Panc1 (cell line): ENCODE measurements around the gene SLC2A3. TPM values are rescaled to one million over a fixed set of nuclear protein-coding genes. Genes with fewer than 3 reads are reported as not detected.
"Not testable (repeated sequence)": the region's sequence is repeated elsewhere in the genome, so short reads cannot be mapped to it uniquely, and the experiment has no call there.

Experiments used
- ATAC-seq: fragments of 200-7000 bp; cut with Tn5 transposase; 2 replicates; pipeline ENCODE4 v1.9.1; 2020; ENCODE audit warnings: mild to moderate bottlenecking, moderate library complexity
- BruUV-seq: library from RNA; stranded (reverse); fragments of 400-500 nt; replicated peaks from 2 replicates; lab custom pipeline; 2021; lab: Mats Ljungman, UMichigan
- CTCF ChIA-PET: fragments of 300-600 bp; sonication (Branson Sonifier 250); formaldehyde crosslinking; loops from one replicate; lab custom pipeline; 2022; ENCODE audit warnings: antibody characterized with exemption; lab: Charles Lee
- POLR2A ChIA-PET: fragments of 300-600 bp; sonication (Branson Sonifier 250); formaldehyde crosslinking; loops from one replicate; lab custom pipeline; 2022; ENCODE audit warnings: antibody characterized with exemption; lab: Charles Lee
- DNase-seq: peaks from one replicate; pipeline ENCODE4 v3.0.0-alpha.2; 2010; ENCODE audit warnings: low read depth, low spot score
- H3K27ac ChIP-seq: 2 replicates; pipeline ENCODE4 v1.5.1; 2011; ENCODE audit warnings: mild to moderate bottlenecking, low read length, inconsistent platforms
- H3K27me3 ChIP-seq: fragments of 200-500 bp; sonication (Bioruptor generic); 2 replicates; pipeline ENCODE4 v1.6.0; 2014; ENCODE audit warnings: low read length, inconsistent platforms; ENCODE audit not compliant: control insufficient read depth, insufficient read depth
- H3K36me3 ChIP-seq: fragments of 200-500 bp; sonication (Bioruptor generic); 2 replicates; pipeline ENCODE4 v1.5.1; 2014; ENCODE audit warnings: inconsistent platforms, mild to moderate bottlenecking, low read length, moderate library complexity; ENCODE audit not compliant: control insufficient read depth, insufficient read depth
- H3K4me1 ChIP-seq: 2 replicates; pipeline ENCODE4 v1.5.1; 2011; ENCODE audit warnings: inconsistent platforms, mild to moderate bottlenecking, low read length, moderate library complexity; ENCODE audit not compliant: control insufficient read depth, insufficient read depth
- H3K4me3 ChIP-seq, 2 experiments: 2 replicates each; pipeline ENCODE4 v1.5.1; 2011 to 2012; ENCODE audit warnings: low read depth in 2 of 2, low read length in 2 of 2, mild to moderate bottlenecking in 2 of 2, inconsistent platforms in 1 of 2, moderate library complexity in 1 of 2
- H3K9me3 ChIP-seq: fragments of 200-500 bp; sonication (Bioruptor generic); 2 replicates; pipeline ENCODE4 v1.5.1; 2014; ENCODE audit warnings: low read depth, mild to moderate bottlenecking, inconsistent platforms, low read length, moderate library complexity; ENCODE audit not compliant: control insufficient read depth, insufficient read depth
- POLR2AphosphoS5 ChIP-seq: IDR thresholded peaks from 2 replicates; pipeline ENCODE4 v1.6.1; 2012; ENCODE audit warnings: mild to moderate bottlenecking, low read depth, low read length, moderate library complexity
- SIN3A ChIP-seq: IDR thresholded peaks from 2 replicates; pipeline ENCODE4 v1.6.1; 2012; ENCODE audit warnings: low read depth, mild to moderate bottlenecking, low read length, moderate library complexity, borderline replicate concordance; ENCODE audit not compliant: insufficient read depth
- TCF7L2 ChIP-seq: IDR thresholded peaks from 2 replicates; pipeline ENCODE4 v1.6.1; 2011; ENCODE audit warnings: mild to moderate bottlenecking, low read depth, low read length, inconsistent platforms
- in situ Hi-C: cut with HindIII; loops from 2 replicates; pipeline ENCODE4 v1.10.0; 2016; ENCODE audit warnings: low sequenced_read_pairs, low pct_unique_long_range_greater_than_20kb
- intact Hi-C: fragments of 100-400 bp; cut with micrococcal nuclease; formaldehyde crosslinking; loops from one replicate; pipeline ENCODE4 v1.10.0; 2022; ENCODE audit not compliant: unreplicated experiment
- total RNA-seq: library from RNA; stranded (reverse); gene quantifications from one replicate; pipeline ENCODE4 v1.2.1, GENCODE V29; 2021; ENCODE audit not compliant: unreplicated experiment
- TF ChIP-seq, protein P1 (sequence below): fragments of 450-650 bp; IDR thresholded peaks from 2 replicates; pipeline ENCODE4 v1.5.1; 2017; ENCODE audit warnings: mild to moderate bottlenecking
- TF ChIP-seq, protein P2 (sequence below), 2 experiments: IDR thresholded peaks; 2 replicates each; pipeline ENCODE4 v1.6.1; 2011 to 2012; ENCODE audit warnings: low read depth in 2 of 2, control low read depth in 1 of 2, low read length in 1 of 2, mild to moderate bottlenecking in 1 of 2, moderate library complexity in 1 of 2; ENCODE audit not compliant: insufficient read depth in 1 of 2

SLC2A3 gene
- total RNA-seq, 1 experiment from 2014 or later, result 0.51 TPM

- no peak overlapping the region for H3K4me3 ChIP-seq
- no peaks in the 10 kb centered on the region for H3K9me3 ChIP-seq
- H3K27me3 ChIP-seq, result no peaks in the 10 kb centered on the region
- DNase-seq (no peak), ATAC-seq (no peak)
- TF ChIP-seq, protein P1, sequence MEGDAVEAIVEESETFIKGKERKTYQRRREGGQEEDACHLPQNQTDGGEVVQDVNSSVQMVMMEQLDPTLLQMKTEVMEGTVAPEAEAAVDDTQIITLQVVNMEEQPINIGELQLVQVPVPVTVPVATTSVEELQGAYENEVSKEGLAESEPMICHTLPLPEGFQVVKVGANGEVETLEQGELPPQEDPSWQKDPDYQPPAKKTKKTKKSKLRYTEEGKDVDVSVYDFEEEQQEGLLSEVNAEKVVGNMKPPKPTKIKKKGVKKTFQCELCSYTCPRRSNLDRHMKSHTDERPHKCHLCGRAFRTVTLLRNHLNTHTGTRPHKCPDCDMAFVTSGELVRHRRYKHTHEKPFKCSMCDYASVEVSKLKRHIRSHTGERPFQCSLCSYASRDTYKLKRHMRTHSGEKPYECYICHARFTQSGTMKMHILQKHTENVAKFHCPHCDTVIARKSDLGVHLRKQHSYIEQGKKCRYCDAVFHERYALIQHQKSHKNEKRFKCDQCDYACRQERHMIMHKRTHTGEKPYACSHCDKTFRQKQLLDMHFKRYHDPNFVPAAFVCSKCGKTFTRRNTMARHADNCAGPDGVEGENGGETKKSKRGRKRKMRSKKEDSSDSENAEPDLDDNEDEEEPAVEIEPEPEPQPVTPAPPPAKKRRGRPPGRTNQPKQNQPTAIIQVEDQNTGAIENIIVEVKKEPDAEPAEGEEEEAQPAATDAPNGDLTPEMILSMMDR, result no peak
- TF ChIP-seq, protein P2, sequence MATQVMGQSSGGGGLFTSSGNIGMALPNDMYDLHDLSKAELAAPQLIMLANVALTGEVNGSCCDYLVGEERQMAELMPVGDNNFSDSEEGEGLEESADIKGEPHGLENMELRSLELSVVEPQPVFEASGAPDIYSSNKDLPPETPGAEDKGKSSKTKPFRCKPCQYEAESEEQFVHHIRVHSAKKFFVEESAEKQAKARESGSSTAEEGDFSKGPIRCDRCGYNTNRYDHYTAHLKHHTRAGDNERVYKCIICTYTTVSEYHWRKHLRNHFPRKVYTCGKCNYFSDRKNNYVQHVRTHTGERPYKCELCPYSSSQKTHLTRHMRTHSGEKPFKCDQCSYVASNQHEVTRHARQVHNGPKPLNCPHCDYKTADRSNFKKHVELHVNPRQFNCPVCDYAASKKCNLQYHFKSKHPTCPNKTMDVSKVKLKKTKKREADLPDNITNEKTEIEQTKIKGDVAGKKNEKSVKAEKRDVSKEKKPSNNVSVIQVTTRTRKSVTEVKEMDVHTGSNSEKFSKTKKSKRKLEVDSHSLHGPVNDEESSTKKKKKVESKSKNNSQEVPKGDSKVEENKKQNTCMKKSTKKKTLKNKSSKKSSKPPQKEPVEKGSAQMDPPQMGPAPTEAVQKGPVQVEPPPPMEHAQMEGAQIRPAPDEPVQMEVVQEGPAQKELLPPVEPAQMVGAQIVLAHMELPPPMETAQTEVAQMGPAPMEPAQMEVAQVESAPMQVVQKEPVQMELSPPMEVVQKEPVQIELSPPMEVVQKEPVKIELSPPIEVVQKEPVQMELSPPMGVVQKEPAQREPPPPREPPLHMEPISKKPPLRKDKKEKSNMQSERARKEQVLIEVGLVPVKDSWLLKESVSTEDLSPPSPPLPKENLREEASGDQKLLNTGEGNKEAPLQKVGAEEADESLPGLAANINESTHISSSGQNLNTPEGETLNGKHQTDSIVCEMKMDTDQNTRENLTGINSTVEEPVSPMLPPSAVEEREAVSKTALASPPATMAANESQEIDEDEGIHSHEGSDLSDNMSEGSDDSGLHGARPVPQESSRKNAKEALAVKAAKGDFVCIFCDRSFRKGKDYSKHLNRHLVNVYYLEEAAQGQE (IDR thresholded peaks at IDR 0.05; ENCODE audit: insufficient read depth in 1 of 2, low read depth in 2 of 2, low read length in 1 of 2), result no peak
- TF ChIP-seq SIN3A, result no peak
- TF ChIP-seq POLR2AphosphoS5, result no peak
- TF ChIP-seq TCF7L2, result no peak
- CTCF ChIA-PET, result no interaction called here
- in situ Hi-C loops, result no loop called here
- POLR2A ChIA-PET, result no interaction called here
- H3K36me3 ChIP-seq, result no peaks in the 10 kb centered on the region
- intact Hi-C loops, result no loop called here
- no peak overlapping the region for H3K27ac ChIP-seq
- no TSS peak for BruUV-seq
- H3K4me1 ChIP-seq, result no peaks in the 10 kb centered on the region
Measured at GRCh38 chr12:7972734-7973456, 36.9 kb upstream of the SLC2A3 start.

DNA sequence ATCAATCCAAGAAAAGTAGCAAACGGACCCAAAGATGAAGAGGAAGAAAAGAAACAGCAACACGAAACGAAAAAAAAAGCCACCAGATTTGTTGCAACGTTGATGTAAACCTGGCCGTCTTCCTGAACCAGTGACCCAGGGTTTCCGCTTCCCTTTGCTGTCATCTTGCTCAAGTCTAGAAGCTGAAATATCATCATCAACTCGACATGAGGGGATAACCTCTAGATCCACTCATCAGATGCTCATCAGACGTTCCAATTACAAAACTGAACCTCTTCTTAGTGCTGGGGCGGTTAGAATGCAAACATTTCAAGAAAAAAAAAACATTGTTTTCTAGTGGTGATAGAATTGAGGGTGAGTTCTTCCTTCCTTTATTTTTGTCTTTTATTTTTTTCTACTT, 36.3 kb upstream of the SLC2A3 start:
- H3K9me3 ChIP-seq, BruUV-seq, ATAC-seq, H3K4me1 ChIP-seq, POLR2A ChIA-PET, CTCF ChIA-PET, H3K36me3 ChIP-seq, H3K27ac ChIP-seq, H3K27me3 ChIP-seq, in situ Hi-C loops, DNase-seq, intact Hi-C loops, H3K4me3 ChIP-seq: not testable (repeated sequence)

DNA sequence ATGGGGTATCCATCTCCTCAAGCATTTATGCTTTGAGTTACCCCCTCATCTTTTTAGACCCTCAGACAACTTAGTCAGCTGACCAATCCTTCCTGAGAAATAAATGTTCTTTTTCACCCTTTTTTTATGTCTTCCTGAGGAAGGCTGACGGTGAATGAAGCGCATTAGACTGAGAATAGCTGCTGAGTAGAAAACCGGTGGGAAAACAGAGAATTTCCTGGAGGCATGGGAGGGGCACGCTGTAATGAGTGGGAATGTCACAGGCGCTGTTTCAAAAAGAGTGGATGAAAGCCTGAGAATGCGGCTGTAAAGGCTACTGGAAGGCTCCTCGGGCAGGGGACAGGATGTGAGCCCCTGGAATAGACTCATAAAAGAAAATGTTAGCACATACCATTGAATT, 35.8 kb upstream of the SLC2A3 start:
- H3K36me3 ChIP-seq, ATAC-seq, POLR2A ChIA-PET, H3K4me1 ChIP-seq, CTCF ChIA-PET, H3K27me3 ChIP-seq, intact Hi-C loops, in situ Hi-C loops, BruUV-seq, DNase-seq, H3K4me3 ChIP-seq, H3K27ac ChIP-seq, H3K9me3 ChIP-seq: not testable (repeated sequence)
